Bone marrow (tissue), 2 donors: Measurements from ENCODE around the gene SLC10A6.

Experiments
- DNase-seq, 2 donors: peaks; one replicate each; lab custom pipeline; 2025; lab: John Stamatoyannopoulos, UW

Gene SLC10A6

GRCh38 chr4:86847571-86847970 lies 1.6 kb downstream of the SLC10A6 start:
- no peak for DNase-seq

- DNase-seq: no peak
These were observed 2.3 kb downstream of the SLC10A6 start for GRCh38 chr4:86846921-86847320.

DNA sequence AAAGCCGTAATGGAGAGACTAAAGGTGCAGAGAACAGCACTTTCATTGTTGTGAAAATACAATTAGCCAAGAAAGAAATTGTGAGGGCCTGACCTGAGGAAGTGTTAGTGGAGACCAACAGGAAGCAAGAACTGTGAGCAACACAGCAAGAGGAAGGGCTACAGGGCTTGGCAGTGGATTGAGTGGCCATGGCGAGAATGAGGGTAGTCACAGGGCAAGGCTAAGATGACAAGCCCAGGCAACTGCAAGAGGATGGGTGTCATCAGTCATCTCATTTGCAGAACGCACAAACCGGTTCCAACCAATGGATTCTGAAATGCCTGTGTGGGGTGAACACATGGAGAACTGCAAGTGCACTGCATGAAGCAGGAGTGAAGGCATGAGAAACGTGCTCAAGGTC lies 3.6 kb downstream of the SLC10A6 start:
- no peak for DNase-seq

DNA sequence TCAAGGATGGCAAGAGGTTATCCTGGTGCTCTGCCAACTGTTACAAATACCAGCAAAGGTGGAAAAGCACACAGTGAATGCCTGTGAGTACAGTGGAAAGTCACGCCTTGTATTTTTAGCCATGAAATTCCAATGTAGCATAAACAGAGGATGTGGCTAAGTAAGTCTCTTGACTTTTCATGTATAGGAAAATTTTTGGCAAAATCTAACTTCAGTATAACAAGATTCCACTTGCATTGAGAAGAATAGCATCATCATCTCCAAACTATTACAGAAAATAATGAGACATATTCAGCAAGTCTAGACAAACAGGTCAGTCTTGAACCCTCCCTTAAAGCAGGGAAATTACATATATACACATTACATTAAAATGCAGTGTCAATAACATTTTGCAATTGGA lies 7.9 kb downstream of the SLC10A6 start:
- DNase-seq: no peak

DNA sequence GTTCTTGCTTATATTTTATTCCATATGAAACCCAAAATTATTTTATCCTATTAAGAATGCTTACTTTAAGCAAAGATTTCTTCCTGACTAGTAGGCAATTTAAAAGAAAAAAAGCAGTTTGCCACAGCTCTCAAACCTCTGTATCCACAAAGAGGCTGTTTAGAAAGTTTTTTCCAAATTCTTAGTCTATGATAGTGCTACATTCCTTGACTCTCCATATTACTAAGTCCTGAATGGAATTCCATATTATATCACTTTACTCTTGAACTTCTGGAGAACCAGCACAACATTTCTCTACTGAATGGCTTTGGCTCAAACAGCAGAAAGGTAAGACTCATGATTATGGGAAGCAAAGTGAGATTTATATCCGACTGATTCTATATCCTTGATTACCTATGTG lies 8.3 kb downstream of the SLC10A6 start:
- DNase-seq: no peak

GRCh38 chr4:86837691-86838503 lies 11.3 kb downstream of the SLC10A6 start:
- no peak for DNase-seq

GRCh38 chr4:86835677-86836076 lies 13.5 kb downstream of the SLC10A6 start:
- DNase-seq: no peak

GRCh38 chr4:86834901-86835300 lies 14.3 kb downstream of the SLC10A6 start:
- no peak for DNase-seq

GRCh38 chr4:86833615-86834014 lies 15.6 kb downstream of the SLC10A6 start:
- no peak for DNase-seq

GRCh38 chr4:86831262-86832130 lies 17.7 kb downstream of the SLC10A6 start:
- DNase-seq: no peak

GRCh38 chr4:86825511-86825910 lies 23.7 kb downstream of the SLC10A6 start:
- no peak for DNase-seq

DNA sequence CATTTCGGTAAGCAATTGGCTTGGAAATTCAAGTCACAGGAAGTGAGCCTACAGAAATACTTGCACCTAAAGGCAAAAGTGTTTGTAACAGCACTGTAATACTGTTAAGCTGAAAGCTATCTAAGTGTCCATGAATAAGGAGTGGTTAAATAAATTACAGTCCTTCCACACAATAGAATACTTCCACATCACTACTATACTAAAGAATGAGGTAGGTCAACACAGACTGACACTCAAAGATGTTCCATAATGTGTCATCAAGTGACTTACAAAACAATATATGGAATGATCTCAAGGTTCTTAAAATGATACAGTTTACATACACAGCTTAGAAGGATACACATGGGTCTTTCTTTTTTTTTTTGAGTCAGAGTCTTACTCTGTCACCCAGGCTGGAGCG lies 27.0 kb downstream of the SLC10A6 start:
- no peak for DNase-seq

- no peak for DNase-seq
These were observed 28.0 kb downstream of the SLC10A6 start for GRCh38 chr4:86821151-86821550.

DNA sequence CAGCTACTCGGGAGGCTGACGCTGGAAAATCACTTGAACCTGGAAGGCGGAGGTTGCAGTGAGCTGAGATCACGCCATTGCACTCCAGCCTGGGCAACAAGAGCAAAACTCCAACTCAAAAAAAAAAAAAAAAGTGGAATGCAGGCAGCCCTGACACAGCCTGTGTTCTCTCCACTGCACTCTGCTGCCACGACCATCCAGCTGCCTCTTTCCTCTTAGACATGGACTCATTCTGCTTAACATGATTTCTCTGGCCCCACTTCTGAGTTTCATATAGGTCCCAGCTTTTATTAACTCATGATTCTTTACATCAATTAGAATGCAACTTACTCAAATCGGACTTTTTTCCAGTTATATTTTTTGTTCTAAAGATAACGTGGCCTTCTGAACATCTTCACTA lies 29.6 kb downstream of the SLC10A6 start:
- no peak for DNase-seq

DNA sequence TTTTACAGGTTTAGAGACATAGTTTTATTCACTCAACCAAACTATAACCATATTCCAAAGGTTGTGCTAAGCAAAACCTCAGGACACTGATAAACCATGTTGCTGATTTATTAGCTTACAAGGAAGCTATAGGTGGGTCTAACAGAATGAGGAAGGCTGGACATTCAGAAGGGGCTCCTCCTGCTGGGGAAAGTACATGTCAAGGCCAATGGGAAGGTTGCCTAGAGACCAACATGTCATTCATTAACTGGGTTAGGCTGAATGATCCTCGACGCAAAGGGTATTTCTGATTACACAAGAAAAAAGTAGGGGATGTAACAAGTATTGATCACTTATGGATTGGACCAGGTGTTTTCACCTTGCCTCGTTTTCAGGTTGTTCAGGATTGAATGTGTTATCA lies 30.3 kb downstream of the SLC10A6 start:
- no peak for DNase-seq

DNA sequence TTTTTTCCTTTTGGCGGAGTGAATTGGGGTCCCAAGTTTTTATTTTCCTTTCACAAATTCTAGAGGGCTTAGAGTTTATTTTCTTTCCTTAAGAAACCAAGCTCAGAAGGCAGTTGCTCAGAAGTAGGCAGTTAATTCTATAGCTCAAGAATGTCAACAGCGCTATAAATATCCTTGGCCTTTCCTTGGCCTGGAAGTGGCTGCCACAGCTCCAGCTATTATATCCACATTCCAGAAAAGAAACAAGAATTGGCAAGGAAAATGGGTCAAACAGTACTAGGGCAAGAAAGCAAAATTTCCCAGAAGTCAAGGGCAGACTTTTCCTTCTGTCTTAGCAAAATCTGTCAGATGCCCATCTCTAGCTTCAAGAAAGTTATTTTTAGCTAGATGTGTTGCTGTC lies 31.0 kb downstream of the SLC10A6 start:
- no peak for DNase-seq

DNA sequence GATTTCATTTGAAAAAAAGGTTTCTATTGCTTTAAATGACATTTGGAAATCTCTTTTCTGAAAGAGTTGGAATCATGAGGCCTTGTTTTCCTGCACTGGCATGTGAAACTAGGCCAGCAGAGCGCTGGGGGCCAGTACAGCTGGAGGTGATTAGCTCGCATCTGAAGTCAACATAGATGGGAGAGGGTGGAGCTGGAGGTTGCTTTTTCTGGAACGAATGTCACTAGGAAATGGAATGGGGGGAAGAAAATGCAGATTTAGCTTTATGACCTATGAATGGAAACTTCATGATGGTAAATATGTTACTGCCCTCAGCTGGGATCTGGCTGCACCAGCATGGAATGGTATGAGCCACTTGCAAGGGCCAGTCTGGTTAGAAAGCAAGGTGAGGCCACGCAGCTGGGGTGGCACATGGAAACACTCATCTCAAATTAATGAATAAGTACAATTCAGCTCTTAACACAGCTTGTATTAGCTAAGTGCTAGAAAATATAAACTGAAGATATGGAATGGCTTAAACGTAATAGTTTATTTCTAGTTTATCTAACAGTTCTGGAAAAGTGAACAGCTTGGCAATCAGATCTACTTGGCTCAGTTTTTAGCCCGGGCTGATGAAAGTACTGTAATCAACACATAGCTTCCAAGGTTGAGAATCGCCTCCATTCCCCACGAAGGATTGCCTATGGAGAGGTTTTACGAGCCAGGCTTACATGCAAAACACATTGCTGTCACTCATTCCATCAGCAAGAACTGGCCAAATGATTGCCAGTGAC lies 32.5 kb downstream of the SLC10A6 start:
- no peak for DNase-seq

GRCh38 chr4:86815653-86816052 lies 33.5 kb downstream of the SLC10A6 start:
- DNase-seq: no peak

- no peak for DNase-seq
These were observed 38.3 kb downstream of the SLC10A6 start for GRCh38 chr4:86810847-86811246.

DNA sequence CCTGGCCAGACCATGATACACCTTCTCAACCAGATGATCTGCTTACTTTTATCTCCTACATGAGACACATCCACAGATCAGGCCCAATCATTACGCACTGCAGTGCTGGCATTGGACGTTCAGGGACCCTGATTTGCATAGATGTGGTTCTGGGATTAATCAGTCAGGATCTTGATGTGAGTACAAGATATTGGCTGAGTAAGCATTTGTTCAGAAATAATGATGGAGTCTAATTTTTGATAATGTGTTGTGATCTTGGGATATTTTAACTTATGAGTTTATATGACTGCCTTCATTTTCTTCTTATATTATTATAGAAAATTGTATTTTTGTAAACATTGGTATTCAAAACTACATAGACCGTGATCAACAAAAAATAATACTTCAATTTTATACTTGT lies 39.4 kb downstream of the SLC10A6 start:
- DNase-seq: no peak

DNA sequence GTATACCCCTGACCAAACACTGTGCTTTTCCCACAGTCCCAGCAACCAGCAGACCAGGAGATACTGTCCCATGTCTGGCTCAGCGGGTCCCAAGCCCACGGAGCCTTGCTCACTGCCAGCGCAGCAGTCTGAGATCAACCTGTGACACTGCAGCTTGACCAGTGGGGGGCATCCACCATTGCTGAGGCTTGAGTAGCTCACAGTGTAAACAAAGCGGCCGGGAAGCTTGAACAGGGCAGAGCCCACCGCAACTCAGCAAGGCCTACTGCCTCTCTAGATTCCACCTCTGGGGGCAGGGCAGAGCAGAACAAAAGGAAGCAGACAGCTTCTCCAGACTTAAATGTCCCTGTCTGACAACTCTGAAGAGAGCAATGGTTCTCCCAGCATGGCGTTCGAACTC lies 58.1 kb downstream of the SLC10A6 start:
- DNase-seq: no peak

GRCh38 chr4:86788826-86789225 lies 60.4 kb downstream of the SLC10A6 start:
- DNase-seq: no peak

DNA sequence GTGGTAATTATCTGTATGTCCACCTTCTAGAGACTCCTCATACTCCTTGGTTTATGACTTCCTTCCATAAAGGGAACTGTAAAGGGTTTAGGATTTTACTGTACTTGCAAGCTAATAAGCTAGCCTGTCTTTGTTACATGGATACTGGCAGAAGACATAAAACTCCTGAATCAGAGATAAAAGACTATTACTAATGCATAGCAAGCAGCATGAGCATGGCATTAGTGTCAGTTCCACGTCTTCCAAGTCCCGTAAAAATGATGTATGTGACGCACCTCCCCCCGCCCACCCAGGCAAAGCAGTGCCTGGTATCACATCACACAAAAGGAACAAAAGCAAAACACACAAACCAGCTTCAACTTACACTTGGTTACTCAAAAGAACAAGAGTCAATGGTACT lies 71.0 kb downstream of the SLC10A6 start:
- DNase-seq: no peak
